Suprapubic skin (tissue), 4 donors: ENCODE data around the gene CADPS2.

Experiments
- EP300 ChIP-seq: sonication (generic); formaldehyde crosslinking; IDR thresholded peaks from one replicate; pipeline ENCODE4 v1.6.1; 2017; ENCODE audit warnings: antibody characterized with exemption
- POLR2A ChIP-seq, 2 donors: fragments of 450-650 bp; IDR thresholded peaks; one replicate each; pipeline ENCODE4 v1.6.1; 2017; ENCODE audit warnings: antibody characterized with exemption in 2 of 2, mild to moderate bottlenecking in 2 of 2, moderate library complexity in 2 of 2
- POLR2AphosphoS5 ChIP-seq, 3 donors: sonication (generic); formaldehyde crosslinking; IDR thresholded peaks; one replicate each; pipeline ENCODE4 v1.6.1; 2017; ENCODE audit warnings: antibody characterized with exemption in 3 of 3
- TF ChIP-seq, protein P1 (sequence below), 2 donors: fragments of 200-600 bp in 1 of 2; fragments of 450-650 bp in 1 of 2; sonication (generic) in 1 of 2; IDR thresholded peaks; one replicate each; pipeline ENCODE4 v1.5.1; 2016 to 2019; ENCODE audit warnings: antibody characterized with exemption in 2 of 2, mild to moderate bottlenecking in 1 of 2, moderate library complexity in 1 of 2

GRCh38 chr7:122633472-122633871, 252.8 kb downstream of the CADPS2 start:
- TF ChIP-seq, protein P1, sequence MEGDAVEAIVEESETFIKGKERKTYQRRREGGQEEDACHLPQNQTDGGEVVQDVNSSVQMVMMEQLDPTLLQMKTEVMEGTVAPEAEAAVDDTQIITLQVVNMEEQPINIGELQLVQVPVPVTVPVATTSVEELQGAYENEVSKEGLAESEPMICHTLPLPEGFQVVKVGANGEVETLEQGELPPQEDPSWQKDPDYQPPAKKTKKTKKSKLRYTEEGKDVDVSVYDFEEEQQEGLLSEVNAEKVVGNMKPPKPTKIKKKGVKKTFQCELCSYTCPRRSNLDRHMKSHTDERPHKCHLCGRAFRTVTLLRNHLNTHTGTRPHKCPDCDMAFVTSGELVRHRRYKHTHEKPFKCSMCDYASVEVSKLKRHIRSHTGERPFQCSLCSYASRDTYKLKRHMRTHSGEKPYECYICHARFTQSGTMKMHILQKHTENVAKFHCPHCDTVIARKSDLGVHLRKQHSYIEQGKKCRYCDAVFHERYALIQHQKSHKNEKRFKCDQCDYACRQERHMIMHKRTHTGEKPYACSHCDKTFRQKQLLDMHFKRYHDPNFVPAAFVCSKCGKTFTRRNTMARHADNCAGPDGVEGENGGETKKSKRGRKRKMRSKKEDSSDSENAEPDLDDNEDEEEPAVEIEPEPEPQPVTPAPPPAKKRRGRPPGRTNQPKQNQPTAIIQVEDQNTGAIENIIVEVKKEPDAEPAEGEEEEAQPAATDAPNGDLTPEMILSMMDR (IDR thresholded peaks at IDR 0.05): no peak
- no peak for TF ChIP-seq EP300
- TF ChIP-seq POLR2AphosphoS5 (IDR thresholded peaks at IDR 0.05): no peak
- no peak for TF ChIP-seq POLR2A (IDR thresholded peaks at IDR 0.05)
